Left colon (tissue), 2 donors: Measurements from ENCODE around the gene KCNQ1. TPM values are rescaled to one million over a fixed set of nuclear protein-coding genes. Genes with fewer than 3 reads are reported as not detected.
A peak's percentile ranks its signal among the peaks of the same experiment; 100 is the strongest.

Experiments used
- ATAC-seq: fragments of 200-7000 bp; cut with Tn5 transposase; one replicate; pipeline ENCODE4 v1.9.1; 2020; ENCODE audit warnings: mild to moderate bottlenecking, moderate library complexity
- DNase-seq, 2 donors: peaks; one replicate each; pipeline ENCODE4 v3.0.0-alpha.2; 2020
- intact Hi-C, 2 donors: fragments of 100-400 bp; cut with DNase I in 1 of 2; cut with micrococcal nuclease in 1 of 2; formaldehyde crosslinking; loops; one replicate each; pipeline versions ENCODE4 v1.11.2 to v1.14.0; 2022; cut with DNase I, micrococcal nuclease
- total RNA-seq, 2 donors: library from RNA; stranded (reverse); fragmentation: NEBNext Ultra II Directional; extraction: Animal tissue kit (Norgen Biotek cat#: 25700); gene quantifications; one replicate each; pipeline ENCODE4 v1.2.1, GENCODE V29; 2021
- donor health status: DM: no; HTN: no; CAD: no.
- donor health status: DM: yes; HTN: yes; CAD: no.

Gene KCNQ1
- total RNA-seq, 2 donors from 2014 or later = 42.8 to 56.8 TPM

DNA sequence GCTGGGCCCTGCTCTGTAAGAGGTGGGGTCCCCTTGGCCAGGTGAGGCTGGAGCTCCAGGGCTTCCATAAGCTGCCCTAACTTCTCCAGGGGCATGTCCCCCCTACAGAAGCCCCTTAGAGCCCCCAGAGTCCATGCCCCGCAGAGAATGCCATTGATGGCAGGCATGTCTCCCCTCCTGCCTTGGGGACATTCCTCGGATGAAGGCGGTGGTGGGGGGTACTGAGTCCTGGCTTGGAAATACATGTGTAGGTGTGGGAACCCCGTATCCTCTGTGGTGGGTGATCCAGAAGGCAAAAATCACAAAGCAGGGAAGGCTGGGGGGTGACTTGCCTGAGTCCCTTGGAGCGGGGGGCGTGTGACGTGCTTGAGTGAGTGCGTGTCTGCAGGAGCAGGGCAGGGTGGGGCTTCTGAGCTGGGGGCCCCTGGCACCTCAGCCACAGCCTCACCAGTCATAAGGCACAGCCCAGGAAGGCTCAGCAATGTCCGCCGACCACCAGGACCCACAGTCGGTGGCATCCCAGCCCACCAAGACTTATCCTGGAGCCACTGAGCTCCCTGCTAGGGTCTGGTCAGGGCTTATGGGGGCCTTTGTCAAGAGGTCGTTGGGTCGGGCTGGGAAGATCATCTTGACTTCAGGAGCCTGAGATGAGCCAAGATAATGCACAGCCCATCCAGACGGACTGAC, 324.7 kb downstream of the KCNQ1 start:
- no peak for ATAC-seq
- DNase-seq = no peak
- intact Hi-C loops = no loop called here

GRCh38 chr11:2770096-2770751, 325.4 kb downstream of the KCNQ1 start:
- DNase-seq (no peak), ATAC-seq (no peak)
- intact Hi-C loops = no loop called here

DNA sequence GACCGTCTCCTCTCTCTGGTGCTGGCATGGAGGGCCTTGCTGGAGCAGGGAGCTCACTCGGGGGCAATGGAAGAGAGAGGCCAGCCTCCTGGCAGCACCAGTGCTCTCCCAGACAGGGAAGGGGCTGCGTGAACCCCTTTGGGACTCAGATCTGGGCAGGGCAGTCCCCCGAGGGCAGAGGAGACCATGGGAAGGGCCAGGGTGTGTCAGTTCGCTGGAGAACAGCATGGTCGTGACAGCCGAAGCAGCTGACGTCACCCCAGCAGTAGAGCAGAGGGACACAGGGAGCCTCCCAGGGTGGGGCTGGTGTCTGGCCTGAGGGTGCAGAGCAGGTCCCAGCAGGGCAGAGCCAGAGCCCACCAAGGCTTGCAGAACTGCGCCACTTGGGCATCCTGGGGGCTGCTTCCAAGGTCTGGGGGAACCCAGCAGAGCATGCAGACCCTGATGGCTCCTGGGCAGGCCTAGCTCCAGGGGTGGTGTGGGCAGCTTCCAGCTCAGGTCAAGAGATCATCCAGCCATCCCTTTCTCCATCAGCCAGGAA, 326.0 kb downstream of the KCNQ1 start:
- DNase-seq (no peak), ATAC-seq (peak; percentile 23)
- intact Hi-C loops = no loop called here

GRCh38 chr11:2771758-2772466, 327.1 kb downstream of the KCNQ1 start:
- intact Hi-C loops = no loop called here
- ATAC-seq (no peak), DNase-seq (peak in 1 of 2 donors; percentile 1)

- ATAC-seq (no peak), DNase-seq (peak in 1 of 2 donors; percentile 49)
- intact Hi-C loops = no loop called here
Observed at GRCh38 chr11:2772544-2773031, 327.8 kb downstream of the KCNQ1 start.

- no peak for DNase-seq
- ATAC-seq = no peak
- intact Hi-C loops = no loop called here
Observed at GRCh38 chr11:2774173-2775082, 329.6 kb downstream of the KCNQ1 start.

- peak in 1 of 2 donors; percentile 5 for DNase-seq
- intact Hi-C loops = no loop called here
- ATAC-seq = no peak
Observed at GRCh38 chr11:2775083-2775625, 330.3 kb downstream of the KCNQ1 start.

DNA sequence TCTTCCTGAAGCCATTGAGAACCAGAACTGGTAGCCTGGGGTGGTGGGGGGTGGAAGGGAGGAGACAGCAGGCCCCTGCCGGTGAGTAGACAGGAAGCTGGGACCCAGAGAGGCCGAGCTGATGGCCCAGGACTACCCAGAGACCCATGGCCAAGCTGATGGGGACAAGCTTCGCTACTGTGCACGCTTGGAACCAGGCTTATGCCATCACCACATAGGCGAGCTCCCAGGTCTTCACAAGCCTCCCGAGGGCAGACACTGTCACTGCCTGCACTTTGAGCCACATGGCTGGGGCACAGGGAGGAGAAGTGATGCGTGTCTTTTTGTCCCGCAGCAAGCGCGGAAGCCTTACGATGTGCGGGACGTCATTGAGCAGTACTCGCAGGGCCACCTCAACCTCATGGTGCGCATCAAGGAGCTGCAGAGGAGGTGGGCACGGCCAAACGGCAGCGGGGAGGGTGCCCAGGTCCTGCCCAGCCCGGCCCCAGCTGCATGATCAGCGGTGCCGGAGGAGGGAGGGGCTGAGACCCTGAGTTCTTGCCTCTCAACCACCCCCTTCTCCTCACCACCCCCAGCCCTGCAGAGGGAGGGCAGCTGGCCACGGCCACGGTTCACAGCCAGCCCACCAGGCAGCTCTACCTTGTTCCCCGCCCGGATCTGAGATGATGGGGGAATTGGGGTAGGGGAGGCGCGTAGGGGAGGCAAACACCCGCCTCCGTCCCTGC, 331.0 kb downstream of the KCNQ1 start:
- intact Hi-C loops = no loop called here
- ATAC-seq (no peak), DNase-seq (peak in 1 of 2 donors; percentile 3)

DNA sequence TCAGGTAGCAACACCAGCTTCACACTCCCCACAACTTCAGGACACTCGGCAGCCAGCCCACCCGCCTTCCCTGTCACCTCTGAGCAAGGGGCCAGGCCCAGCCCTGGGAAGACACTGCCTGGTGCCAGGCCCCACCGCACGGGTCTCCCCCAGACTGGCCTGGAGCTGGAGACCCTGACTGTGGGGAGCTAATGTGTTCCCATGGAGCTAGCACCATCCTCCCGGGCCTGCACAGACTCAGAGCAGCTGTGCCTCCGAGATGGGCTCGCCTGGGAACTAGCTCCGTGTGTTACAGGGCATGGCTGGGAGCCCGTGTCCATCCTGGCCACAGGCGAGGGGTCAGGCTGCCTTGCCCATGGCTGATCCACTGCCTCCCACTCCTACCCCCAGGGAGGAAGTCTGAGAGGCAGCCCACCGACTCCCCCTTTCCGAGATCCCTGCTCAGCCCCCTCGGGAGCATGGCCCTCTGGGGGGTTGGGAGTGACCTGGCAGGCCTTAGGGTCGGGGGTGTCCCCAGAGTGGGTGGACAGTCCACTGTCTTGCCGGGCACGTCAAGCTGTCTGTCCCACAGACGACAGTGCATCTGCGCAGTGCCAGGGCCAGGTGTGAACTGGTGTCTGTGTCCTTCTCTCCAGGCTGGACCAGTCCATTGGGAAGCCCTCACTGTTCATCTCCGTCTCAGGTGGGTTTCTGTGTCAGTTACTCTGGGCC, 331.7 kb downstream of the KCNQ1 start:
- intact Hi-C loops = no loop called here
- DNase-seq = peak; percentile 4 to 21
- no peak for ATAC-seq

DNA sequence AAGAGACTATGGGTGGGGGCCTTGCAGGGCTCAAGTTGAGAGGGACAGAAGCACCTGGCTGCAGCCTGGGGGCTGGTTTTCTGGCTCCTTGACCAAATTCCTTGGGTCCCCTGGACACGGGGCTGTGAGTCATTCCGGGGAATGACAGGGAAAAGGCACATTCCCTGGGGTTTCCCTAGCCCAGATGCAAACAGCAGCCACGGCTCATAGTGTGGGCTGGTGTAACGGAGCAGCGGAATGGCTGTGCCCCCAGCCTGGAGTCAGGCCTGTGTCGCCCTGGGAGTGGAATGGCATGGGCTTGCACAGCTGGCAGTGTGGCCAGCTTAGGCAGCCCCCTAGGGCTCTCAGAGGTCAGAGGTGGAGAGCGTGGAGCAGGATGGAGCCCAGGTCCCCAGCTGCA, 332.6 kb downstream of the KCNQ1 start:
- intact Hi-C loops = no loop called here
- DNase-seq (peak in 1 of 2 donors; percentile 3), ATAC-seq (no peak)

GRCh38 chr11:2777871-2778629, 333.2 kb downstream of the KCNQ1 start:
- intact Hi-C loops = no loop called here
- DNase-seq (peak; percentile 19 to 30), ATAC-seq (no peak)

- ATAC-seq (peak; percentile 90), DNase-seq (peak; percentile 81 to 88)
- intact Hi-C loops = no loop called here
Observed at GRCh38 chr11:2778630-2779498, 334.1 kb downstream of the KCNQ1 start.

GRCh38 chr11:2779499-2779980, 334.7 kb downstream of the KCNQ1 start:
- ATAC-seq (no peak), DNase-seq (no peak)
- intact Hi-C loops = no loop called here

- ATAC-seq (no peak), DNase-seq (peak; percentile 13 to 25)
- intact Hi-C loops = no loop called here
Observed at GRCh38 chr11:2779981-2780849, 335.4 kb downstream of the KCNQ1 start.
